Upper lobe of left lung (tissue), 4 donors: ENCODE data around the gene GLRX.
"Not testable (repeated sequence)": the region's sequence is repeated elsewhere in the genome, so short reads cannot be mapped to it uniquely, and the experiment has no call there.

Experiments used
- CTCF ChIP-seq, 6 experiments: fragments of 450-650 bp in 4 of 6; fragments of 200-600 bp in 2 of 6; sonication (generic) in 2 of 6; IDR thresholded peaks; one replicate each; pipeline ENCODE4 v1.5.1; 2016 to 2019; ENCODE audit warnings: antibody characterized with exemption in 6 of 6
- POLR2A ChIP-seq, 4 donors: fragments of 450-650 bp; IDR thresholded peaks; one replicate each; pipeline ENCODE4 v1.5.1; 2016 to 2017; ENCODE audit warnings: antibody characterized with exemption in 4 of 4, mild to moderate bottlenecking in 2 of 4
- POLR2AphosphoS5 ChIP-seq, 2 donors: sonication (generic); formaldehyde crosslinking; IDR thresholded peaks; one replicate each; pipeline ENCODE4 v1.5.1; 2017; ENCODE audit warnings: antibody characterized with exemption in 2 of 2

GRCh38 chr5:95836971-95837370, 14.4 kb upstream of the GLRX start:
- TF ChIP-seq POLR2A, CTCF, POLR2AphosphoS5 (IDR thresholded peaks at IDR 0.05): not testable (repeated sequence)
